Right atrium auricular region (tissue), 2 donors: Measurements from ENCODE around the gene MYO1D. TPM values are rescaled to one million over a fixed set of nuclear protein-coding genes. Genes with fewer than 3 reads are reported as not detected.

Experiments used
- DNase-seq: peaks from one replicate; pipeline ENCODE4 v3.0.0-alpha.2; 2019; ENCODE audit warnings: low spot score
- H3K27ac ChIP-seq, 2 donors: fragments of 200-600 bp; sonication (generic); 1 replicate in 1 of 2; 2 replicates in 1 of 2; pipeline ENCODE4 v1.5.1; 2016 to 2019
- H3K27me3 ChIP-seq, 2 donors: fragments of 200-600 bp; sonication (generic); one replicate each; pipeline versions ENCODE4 v1.5.1 to v1.6.0; 2017 to 2019
- H3K36me3 ChIP-seq: fragments of 200-600 bp; sonication (generic); one replicate; pipeline ENCODE4 v1.5.1; 2016
- H3K4me1 ChIP-seq, 2 donors: fragments of 200-600 bp; sonication (generic); one replicate each; pipeline versions ENCODE4 v1.5.1 to v1.6.0; 2017 to 2019
- H3K4me3 ChIP-seq, 2 donors: fragments of 200-600 bp; sonication (generic); 1 replicate in 1 of 2; 2 replicates in 1 of 2; pipeline ENCODE4 v1.5.1; 2017 to 2019; ENCODE audit warnings: mild to moderate bottlenecking in 1 of 2, moderate library complexity in 1 of 2
- H3K9me3 ChIP-seq, 2 donors: fragments of 200-600 bp; sonication (generic); one replicate each; pipeline ENCODE4 v1.5.1; 2019
- CTCF ChIP-seq, 2 donors: fragments of 200-600 bp; sonication (generic); IDR thresholded peaks; one replicate each; pipeline ENCODE4 v1.5.1; 2019; ENCODE audit warnings: antibody characterized with exemption in 2 of 2
- total RNA-seq, 2 donors: library from RNA; depleted of rRNA; stranded (reverse); fragments of >200 nt; gene quantifications; one replicate each; pipeline ENCODE4 v1.1.0, GENCODE V29; 2016

The MYO1D gene
- total RNA-seq, 2 donors from 2014 or later: 21.9 to 25.1 TPM

- no peaks in the 10 kb centered on the region for H3K27me3 ChIP-seq
- H3K9me3 ChIP-seq: no peaks in the 10 kb centered on the region
- peaks cover 0 to 16% of the 10 kb centered on the region in 2 donors for H3K4me1 ChIP-seq
- no peak overlapping the region for H3K27ac ChIP-seq
- H3K36me3 ChIP-seq: no peaks in the 10 kb centered on the region
- TF ChIP-seq CTCF (IDR thresholded peaks at IDR 0.05): no peak
- H3K4me3 ChIP-seq: no peak overlapping the region
- DNase-seq: no peak
These were observed 363.3 kb downstream of the MYO1D start for GRCh38 chr17:32513579-32513978.

- Histone ChIP-seq H3K27me3 (no peaks in the 10 kb centered on the region), H3K4me3 (no peak overlapping the region), H3K36me3 (no peaks in the 10 kb centered on the region), H3K9me3 (no peaks in the 10 kb centered on the region), H3K4me1 (peaks cover 0 to 13% of the 10 kb centered on the region in 2 donors), H3K27ac (no peak overlapping the region)
- DNase-seq: no peak
- no peak for TF ChIP-seq CTCF (IDR thresholded peaks at IDR 0.05)
These were observed 364.6 kb downstream of the MYO1D start for GRCh38 chr17:32512328-32512727.

GRCh38 chr17:32510466-32510865 lies 366.5 kb downstream of the MYO1D start:
- no peaks in the 10 kb centered on the region for H3K36me3 ChIP-seq

GRCh38 chr17:32508926-32509325 lies 368.0 kb downstream of the MYO1D start:
- DNase-seq: no peak
- H3K4me3 ChIP-seq: no peak overlapping the region
- no peaks in the 10 kb centered on the region for H3K27me3 ChIP-seq
- no peaks in the 10 kb centered on the region for H3K36me3 ChIP-seq
- H3K4me1 ChIP-seq: peaks cover 0 to 13% of the 10 kb centered on the region in 2 donors
- H3K27ac ChIP-seq: no peak overlapping the region
- H3K9me3 ChIP-seq: no peaks in the 10 kb centered on the region
- no peak for TF ChIP-seq CTCF (IDR thresholded peaks at IDR 0.05)

More at GRCh38 chr17:32510466-32510865, 366.5 kb downstream of the MYO1D start:
- no peak for TF ChIP-seq CTCF (IDR thresholded peaks at IDR 0.05)
- Histone ChIP-seq H3K27me3 (no peaks in the 10 kb centered on the region), H3K4me3 (no peak overlapping the region), H3K9me3 (no peaks in the 10 kb centered on the region), H3K27ac (no peak overlapping the region), H3K4me1 (no peaks in the 10 kb centered on the region)
- no peak for DNase-seq

- no peaks in the 10 kb centered on the region for H3K36me3 ChIP-seq
- H3K9me3 ChIP-seq: no peaks in the 10 kb centered on the region
- no peak overlapping the region for H3K27ac ChIP-seq
- DNase-seq: no peak
- no peaks in the 10 kb centered on the region for H3K27me3 ChIP-seq
- H3K4me1 ChIP-seq: peaks cover 0 to 15% of the 10 kb centered on the region in 2 donors
- TF ChIP-seq CTCF (IDR thresholded peaks at IDR 0.05): no peak
- H3K4me3 ChIP-seq: no peak overlapping the region
These were observed 372.5 kb downstream of the MYO1D start for GRCh38 chr17:32504166-32504990.
